ENCODE results near the gene GPR75. TPM values are rescaled to one million over a fixed set of nuclear protein-coding genes. Genes with fewer than 3 reads are reported as not detected.

GPR75 gene
- total RNA-seq = 0.51 TPM
- long read RNA-seq = 0 reads

GRCh38 chr2:53859206-53860181 is at the start of gene GPR75:
TSS of gene GPR75 (minus strand) at chr2:53859967. CDS start at chr2:53854756, 5,211 bp downstream.
- intact Hi-C loops (cut with DNase I) = no loop called here

DNA sequence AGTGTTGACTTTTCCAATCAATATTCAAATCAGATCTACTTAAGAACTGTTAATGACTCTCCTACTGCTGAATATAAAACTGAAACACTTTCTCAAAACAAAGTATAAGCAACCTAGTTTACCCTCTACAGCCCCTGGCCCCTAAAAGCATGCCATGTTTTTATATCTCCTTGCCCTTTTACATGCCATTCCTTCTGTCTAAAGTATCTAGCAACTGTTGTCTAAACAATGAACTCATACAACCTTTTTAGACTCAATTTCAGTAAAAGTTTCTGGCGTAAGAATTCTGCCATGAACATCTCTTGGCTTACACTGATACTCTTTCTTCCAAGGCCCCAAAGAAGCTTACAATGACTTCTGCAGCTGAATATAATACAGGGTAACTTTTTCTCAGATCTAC is 47.8 kb upstream of the GPR75 start:
- ATAC-seq (no peak), DNase-seq (ENCODE audit: missing footprints) (no peak)
- intact Hi-C loops (cut with DNase I) = no loop called here

More at GRCh38 chr2:53859206-53860181, at the start of gene GPR75:
- ATAC-seq (peak; percentile 54), DNase-seq (ENCODE audit: missing footprints) (no peak)

DNA sequence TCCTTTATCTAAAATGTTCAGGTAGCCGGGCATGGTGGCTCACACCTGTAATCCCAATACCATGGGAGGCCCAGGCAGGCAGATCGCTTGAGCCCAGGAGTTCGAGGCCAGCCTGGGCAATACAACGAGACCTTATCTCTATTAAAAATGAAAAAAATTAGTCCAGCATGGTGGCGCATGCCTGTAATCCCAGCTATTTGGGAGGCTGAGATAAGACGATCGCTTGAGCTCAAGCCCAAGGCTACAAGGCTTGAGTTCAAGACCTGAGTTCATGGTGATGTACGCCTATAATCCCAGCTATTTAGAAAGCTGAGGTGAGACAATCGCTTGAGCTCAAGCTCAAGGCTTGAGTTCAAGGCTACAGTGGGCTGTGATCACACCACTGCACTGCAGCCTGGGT is 45.6 kb upstream of the GPR75 start:
- no peak for DNase-seq (ENCODE audit: missing footprints)
- ATAC-seq = no peak
- intact Hi-C loops (cut with DNase I) = no loop called here

- no peak for ATAC-seq
- intact Hi-C loops (cut with DNase I) = no loop called here
- no peak for DNase-seq (ENCODE audit: missing footprints)
Observed at GRCh38 chr2:53903011-53903410, 43.2 kb upstream of the GPR75 start.

GRCh38 chr2:53901192-53901591 is 41.4 kb upstream of the GPR75 start:
- no peak for DNase-seq (ENCODE audit: missing footprints)
- intact Hi-C loops (cut with DNase I) = no loop called here
- no peak for ATAC-seq

GRCh38 chr2:53896864-53897263 is 37.1 kb upstream of the GPR75 start:
- DNase-seq (ENCODE audit: missing footprints) (no peak), ATAC-seq (peak; percentile 34)
- intact Hi-C loops (cut with DNase I) = no loop called here

DNA sequence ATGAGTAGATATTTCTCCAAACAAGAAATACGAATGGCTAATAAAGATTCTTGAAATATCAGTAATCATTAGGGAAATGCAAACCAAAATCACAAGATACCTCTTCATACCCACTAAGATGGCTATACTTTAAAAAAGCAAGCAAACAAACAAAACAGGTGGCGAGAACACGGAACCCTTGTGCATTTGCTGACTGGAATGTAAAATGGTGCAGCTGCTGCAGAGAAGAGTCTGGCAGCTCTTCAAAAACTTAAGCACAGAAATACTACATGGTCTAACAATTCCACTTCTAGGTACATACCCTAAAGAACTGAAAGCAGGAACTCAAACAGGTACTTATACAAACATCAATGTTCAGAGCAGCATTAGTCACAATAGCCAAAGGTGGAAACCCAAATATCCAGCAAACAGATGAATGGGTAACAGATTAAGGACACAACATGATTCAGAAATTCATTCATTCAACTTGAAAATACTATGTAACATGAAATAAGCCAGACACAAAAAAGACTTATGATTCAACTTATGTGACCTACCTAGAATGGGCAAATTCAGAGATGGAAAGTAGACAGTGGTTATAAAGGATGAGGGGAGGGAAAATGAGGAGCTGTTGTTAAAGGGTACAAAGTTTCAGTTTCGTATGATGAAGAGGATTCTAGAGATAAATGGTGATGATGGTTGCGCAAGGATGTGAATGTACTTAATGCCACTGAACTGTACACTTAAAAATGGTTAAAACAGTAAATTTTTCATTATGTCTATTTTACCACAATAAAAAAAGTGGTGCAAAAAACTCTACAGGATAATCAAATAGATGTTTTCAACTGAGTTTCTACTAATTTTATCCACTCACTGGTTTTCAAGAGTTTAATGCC is 26.9 kb upstream of the GPR75 start:
- no peak for ATAC-seq
- intact Hi-C loops (cut with DNase I) = loop anchor here (5.0 kb wide), 1 partner anchor 46 kb away; no protein-coding TSS in a partner anchor
- DNase-seq (ENCODE audit: missing footprints) = no peak

GRCh38 chr2:53884883-53885282 is 25.1 kb upstream of the GPR75 start:
- DNase-seq (ENCODE audit: missing footprints) (no peak), ATAC-seq (no peak)
- intact Hi-C loops (cut with DNase I) = loop anchor here (5.0 kb wide), 1 partner anchor 47 kb away; no protein-coding TSS in a partner anchor

- DNase-seq (ENCODE audit: missing footprints) (no peak), ATAC-seq (no peak)
- intact Hi-C loops (cut with DNase I) = no loop called here
Observed at GRCh38 chr2:53881986-53882385, 22.2 kb upstream of the GPR75 start.

- intact Hi-C loops (cut with DNase I) = no loop called here
- no peak for ATAC-seq
- DNase-seq (ENCODE audit: missing footprints) = no peak
Observed at GRCh38 chr2:53881360-53881759, 21.6 kb upstream of the GPR75 start.

DNA sequence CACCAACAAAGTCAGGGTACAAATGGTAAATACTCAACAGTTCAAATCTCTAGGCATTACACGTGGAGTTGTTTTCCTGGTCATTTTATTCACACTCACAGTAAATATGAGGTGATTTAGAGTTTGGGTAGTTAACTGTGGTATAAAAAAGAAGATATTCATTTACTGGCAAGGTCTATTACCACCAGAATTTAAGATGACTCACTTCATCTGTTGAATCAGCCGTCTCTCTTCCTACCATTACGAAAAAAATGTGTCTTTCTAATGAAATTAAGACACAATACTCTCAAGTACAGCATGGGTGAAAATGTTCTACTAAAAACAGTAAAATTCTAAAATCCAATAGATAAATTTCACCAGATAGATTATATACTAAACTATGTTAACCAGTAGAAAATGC is 21.0 kb upstream of the GPR75 start:
- DNase-seq (ENCODE audit: missing footprints) = no peak
- intact Hi-C loops (cut with DNase I) = no loop called here
- ATAC-seq = no peak

DNA sequence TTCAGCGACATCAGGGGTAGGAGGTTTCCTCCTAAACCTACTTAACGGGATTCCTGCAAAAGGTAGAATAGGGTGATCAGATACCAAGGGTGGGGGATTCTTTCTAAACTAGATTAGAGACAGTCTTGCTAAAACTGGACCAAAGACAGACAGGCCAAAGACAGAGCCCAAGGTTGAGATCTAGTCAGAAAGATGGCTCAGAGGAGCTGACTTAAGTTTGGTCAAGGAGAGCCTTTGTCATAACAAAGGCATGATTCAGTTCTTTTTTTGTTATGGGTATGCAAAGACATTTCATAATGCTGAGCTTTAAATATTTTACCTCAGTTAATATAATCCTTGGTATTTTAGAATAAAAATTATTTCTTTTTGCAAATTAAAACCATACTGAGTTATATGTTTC is 17.8 kb upstream of the GPR75 start:
- intact Hi-C loops (cut with DNase I) = no loop called here
- DNase-seq (ENCODE audit: missing footprints) = no peak
- ATAC-seq = no peak

- ATAC-seq (no peak), DNase-seq (ENCODE audit: missing footprints) (no peak)
- intact Hi-C loops (cut with DNase I) = no loop called here
Observed at GRCh38 chr2:53877112-53877511, 17.3 kb upstream of the GPR75 start.

- no peak for ATAC-seq
- intact Hi-C loops (cut with DNase I) = no loop called here
- no peak for DNase-seq (ENCODE audit: missing footprints)
Observed at GRCh38 chr2:53874401-53874950, 14.7 kb upstream of the GPR75 start.

DNA sequence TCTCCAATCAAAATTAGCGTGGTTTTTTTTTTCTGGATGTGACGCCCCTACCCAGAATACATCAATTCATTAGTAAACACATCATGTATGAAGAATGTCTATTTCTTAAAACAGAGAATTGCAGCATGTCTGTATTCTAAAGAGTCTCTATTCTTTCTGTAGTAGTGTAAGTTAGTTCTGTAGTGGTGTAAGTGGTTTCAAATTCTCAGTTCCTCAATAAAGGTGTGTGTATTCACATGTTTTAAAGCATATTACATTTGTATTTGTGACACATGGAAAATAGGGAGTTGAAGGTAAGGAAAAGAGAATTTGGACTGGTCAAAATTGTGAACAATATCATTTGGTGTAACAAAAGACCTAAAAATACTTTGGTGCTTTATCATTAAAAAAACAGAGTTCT is 8.0 kb upstream of the GPR75 start:
- no peak for DNase-seq (ENCODE audit: missing footprints)
- ATAC-seq = no peak
- intact Hi-C loops (cut with DNase I) = no loop called here

GRCh38 chr2:53867169-53867568 is 7.4 kb upstream of the GPR75 start:
- intact Hi-C loops (cut with DNase I) = no loop called here
- DNase-seq (ENCODE audit: missing footprints) = no peak
- ATAC-seq = no peak

DNA sequence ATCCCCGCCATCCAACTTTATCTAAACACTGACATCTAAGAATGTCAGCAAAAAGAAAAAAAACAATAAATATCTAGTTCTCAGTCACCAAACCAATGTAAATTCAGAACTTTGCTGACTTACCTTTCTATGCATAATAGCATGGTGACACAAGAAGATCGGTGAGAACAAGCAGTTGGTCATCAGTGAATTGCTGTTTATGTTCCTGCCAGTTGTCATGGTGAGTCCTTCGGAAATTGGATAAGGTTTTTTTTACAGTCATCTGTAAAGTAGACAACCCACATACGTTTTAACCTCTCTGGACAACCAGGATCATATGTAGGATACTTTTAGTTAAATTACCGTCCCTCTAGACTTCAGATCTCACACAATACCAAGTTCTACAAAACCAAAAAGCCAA is 6.2 kb upstream of the GPR75 start:
- ATAC-seq = no peak

GRCh38 chr2:53865264-53865663 is 5.5 kb upstream of the GPR75 start:
- DNase-seq (ENCODE audit: missing footprints) = no peak
- intact Hi-C loops (cut with DNase I) = no loop called here
- ATAC-seq = no peak

More for the DNA sequence above, 6.2 kb upstream of the GPR75 start:
- no peak for DNase-seq (ENCODE audit: missing footprints)
- intact Hi-C loops (cut with DNase I) = no loop called here

DNA sequence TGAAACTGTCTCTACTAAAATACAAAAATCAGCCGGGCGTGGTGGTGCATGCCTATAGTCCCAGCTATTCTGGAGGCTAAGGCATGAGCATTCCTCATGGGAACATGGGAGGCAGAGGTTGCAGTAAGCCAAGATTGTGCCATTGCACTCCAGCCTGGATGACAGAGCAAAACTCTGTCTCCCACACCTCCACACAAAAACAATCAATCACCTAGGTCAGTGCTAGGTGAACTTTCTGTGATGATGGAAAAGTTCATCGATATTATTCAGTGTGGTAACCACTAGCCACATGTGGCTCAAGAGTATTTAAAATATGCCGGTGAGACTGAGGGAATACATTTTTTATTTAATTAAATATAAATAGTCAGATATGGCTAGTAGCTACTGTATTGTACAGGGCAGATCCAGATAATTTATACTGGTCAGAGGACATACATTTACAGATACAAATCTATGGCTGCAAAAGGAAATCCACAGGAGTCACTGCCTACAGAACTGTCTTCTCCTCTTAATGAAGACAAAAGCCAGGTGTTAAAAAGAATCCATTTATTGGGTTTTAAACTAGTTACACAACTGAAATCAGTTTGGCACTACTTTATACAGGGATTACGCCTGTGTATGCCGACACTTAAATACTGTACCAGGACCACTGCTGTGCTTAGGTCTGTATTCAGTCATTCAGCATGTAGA is 3.9 kb upstream of the GPR75 start:
- intact Hi-C loops (cut with DNase I) = no loop called here
- ATAC-seq = no peak

More for the DNA sequence above, 3.9 kb upstream of the GPR75 start:
- DNase-seq (ENCODE audit: missing footprints) = no peak
